OCI-LY3 (cell line): ENCODE data around the gene CNOT6L.

ENCODE experiments used
- CTCF ChIP-seq: fragments of 200-600, 300-600 bp; sonication (generic); IDR thresholded peaks from 2 replicates; pipeline ENCODE4 v1.5.1; 2014; ENCODE audit warnings: antibody characterized with exemption, low read length, low read depth
- EZH2phosphoT487 ChIP-seq: fragments of 200-600 bp; shearing (Covaris generic); IDR thresholded peaks from 2 replicates; pipeline ENCODE4 v1.6.1; 2018; ENCODE audit warnings: antibody characterized with exemption, mixed run types, low read depth

- TF ChIP-seq CTCF, result no peak
- TF ChIP-seq EZH2phosphoT487, result no peak
Observed at GRCh38 chr4:77731656-77732055, 87.5 kb downstream of the CNOT6L start.
